T-helper 17 cell (primary cell): ENCODE data around the gene ACTL6B. TPM values are rescaled to one million over a fixed set of nuclear protein-coding genes. Genes with fewer than 3 reads are reported as not detected.

Experiments
- ATAC-seq: fragments of 150-1000 bp; cut with Tn5 transposase; 2 replicates; pipeline ENCODE4 v1.10.0; 2021; ENCODE audit warnings: mild to moderate bottlenecking, moderate library complexity
- DNase-seq, 3 donors: peaks; one replicate each; pipeline versions ENCODE4 v3.0.0 to v3.0.0-alpha.2; 2020 to 2021
- H3K9me3 ChIP-seq: one replicate; pipeline ENCODE4 v1.7.0; 2013; ENCODE audit warnings: low read length, mild to moderate bottlenecking; ENCODE audit not compliant: control insufficient read depth, poor library complexity, severe bottlenecking
- H3K27ac Mint-ChIP-seq: one replicate; pipeline ENCODE4 v1.8.0; 2022; ENCODE audit warnings: mild to moderate bottlenecking, moderate library complexity, mixed read lengths
- H3K27me3 Mint-ChIP-seq: one replicate; pipeline ENCODE4 v1.8.0; 2022; ENCODE audit warnings: mixed read lengths
- H3K36me3 Mint-ChIP-seq: one replicate; pipeline ENCODE4 v1.8.0; 2022; ENCODE audit warnings: low read depth, mixed read lengths
- H3K4me1 Mint-ChIP-seq: one replicate; pipeline ENCODE4 v1.8.0; 2022; ENCODE audit warnings: mild to moderate bottlenecking, mixed read lengths
- H3K4me3 Mint-ChIP-seq: one replicate; pipeline ENCODE4 v1.8.0; 2022; ENCODE audit warnings: mild to moderate bottlenecking, moderate library complexity, mixed read lengths
- total RNA-seq, 4 donors: library from RNA in 2 of 4; stranded (reverse) in 2 of 4; gene quantifications; one replicate each; pipeline ENCODE4 v1.2.3 and lab custom pipeline; 2022 to 2026

The ACTL6B gene
- total RNA-seq, 2 donors from 2014 or later: not detected

DNA sequence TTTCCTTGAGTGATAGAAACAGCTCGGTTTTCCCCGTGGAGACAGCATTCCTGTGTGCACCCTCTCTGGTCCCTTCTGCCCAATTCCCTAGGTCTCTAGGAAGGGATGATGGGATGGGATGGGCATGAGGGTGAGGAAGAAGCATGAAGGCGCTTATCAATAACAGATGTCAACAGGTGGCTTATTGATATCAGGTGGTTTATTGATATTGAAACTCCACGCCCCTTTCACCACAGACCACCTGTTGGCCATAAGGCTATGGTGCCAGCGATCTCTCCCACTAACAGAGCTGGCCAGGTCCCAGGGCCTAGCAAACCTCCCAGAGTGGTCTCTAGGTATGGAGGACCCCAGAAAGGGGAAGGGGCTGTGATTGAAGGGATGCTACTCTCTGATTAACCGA, 36.0 kb downstream of the ACTL6B start:
- H3K27ac Mint-ChIP-seq: no peak overlapping the region
- ATAC-seq: no peak
- no peaks in the 10 kb centered on the region for H3K27me3 Mint-ChIP-seq
- H3K36me3 Mint-ChIP-seq: peaks cover 6% of the 10 kb centered on the region
- H3K4me1 Mint-ChIP-seq: peaks cover 16% of the 10 kb centered on the region
- H3K4me3 Mint-ChIP-seq: no peak overlapping the region
- no peak for DNase-seq
- no peaks in the 10 kb centered on the region for H3K9me3 ChIP-seq

DNA sequence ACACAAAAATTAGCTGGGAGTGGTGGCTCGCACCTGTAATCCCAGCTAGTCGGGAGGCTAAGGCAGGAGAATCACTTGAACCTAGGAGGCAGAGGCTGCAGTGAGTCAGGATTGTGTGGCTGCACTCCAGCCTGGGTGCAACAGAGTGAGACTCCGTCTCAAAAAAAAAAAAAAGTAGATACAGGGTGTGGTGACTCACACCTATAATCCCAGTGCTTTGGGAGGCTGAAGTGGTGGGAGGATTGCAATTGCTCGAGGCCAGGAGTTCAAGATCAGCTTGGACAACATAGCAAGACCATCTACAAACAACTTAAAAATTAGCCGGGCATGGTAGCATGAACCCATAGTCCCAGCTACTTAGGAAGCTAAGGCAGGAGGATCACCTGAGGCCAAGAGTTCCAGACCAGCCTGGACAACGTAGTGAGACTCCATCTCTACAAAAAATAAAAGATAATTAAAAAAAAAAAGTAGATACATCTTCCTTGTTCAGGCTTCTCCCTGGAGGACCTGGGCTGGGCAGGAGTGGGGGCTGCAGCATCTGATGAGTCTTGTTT, 41.9 kb downstream of the ACTL6B start:
- no peaks in the 10 kb centered on the region for H3K9me3 ChIP-seq
- Mint-ChIP-seq H3K4me1 (peaks cover 20% of the 10 kb centered on the region), H3K36me3 (peaks cover 3% of the 10 kb centered on the region), H3K4me3 (no peak overlapping the region), H3K27me3 (no peaks in the 10 kb centered on the region), H3K27ac (peak overlapping the region; percentile 67)
- no peak for ATAC-seq
- DNase-seq: no peak

DNA sequence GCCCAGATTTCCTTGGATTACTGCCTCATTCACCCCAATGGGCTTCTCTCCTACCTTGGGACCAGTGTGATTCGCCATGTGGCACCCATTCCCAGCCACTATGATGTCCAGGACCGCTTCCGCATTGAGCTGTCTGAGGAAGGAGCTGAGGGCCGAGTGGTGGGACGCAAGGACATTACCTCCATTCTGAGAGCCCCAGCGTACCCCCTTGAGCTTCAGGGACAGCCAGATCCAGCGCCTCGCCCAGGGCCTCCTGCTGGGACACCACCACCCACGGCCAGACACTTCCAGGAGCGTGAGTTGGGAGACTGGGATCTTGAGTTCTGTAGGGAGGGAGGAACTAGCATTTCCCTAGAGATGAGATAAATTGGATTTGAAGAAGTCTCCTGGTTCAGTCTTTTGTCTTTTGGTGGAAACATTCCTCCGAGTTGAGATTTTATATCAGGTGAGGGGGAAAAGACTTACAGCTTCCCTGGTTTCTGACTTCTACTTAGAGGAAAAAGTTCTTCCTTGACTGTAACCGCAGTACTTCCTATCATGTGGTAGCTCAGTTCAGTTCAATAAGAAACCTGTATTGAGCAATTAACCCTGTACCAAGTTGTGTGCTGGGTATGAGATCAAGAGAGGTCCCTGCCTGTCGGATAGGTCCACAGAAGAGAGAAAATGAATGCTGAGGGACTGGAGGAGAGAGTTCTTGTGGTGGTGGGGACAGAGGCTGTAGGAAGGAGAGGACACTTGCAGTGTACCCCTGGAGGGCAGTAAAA, 42.7 kb downstream of the ACTL6B start:
- Mint-ChIP-seq H3K27ac (peak overlapping the region; percentile 97), H3K36me3 (peaks cover 3% of the 10 kb centered on the region), H3K4me3 (peak overlapping the region; percentile 97), H3K27me3 (no peaks in the 10 kb centered on the region), H3K4me1 (peaks cover 20% of the 10 kb centered on the region)
- no peak for ATAC-seq
- no peak for DNase-seq
- no peaks in the 10 kb centered on the region for H3K9me3 ChIP-seq

DNA sequence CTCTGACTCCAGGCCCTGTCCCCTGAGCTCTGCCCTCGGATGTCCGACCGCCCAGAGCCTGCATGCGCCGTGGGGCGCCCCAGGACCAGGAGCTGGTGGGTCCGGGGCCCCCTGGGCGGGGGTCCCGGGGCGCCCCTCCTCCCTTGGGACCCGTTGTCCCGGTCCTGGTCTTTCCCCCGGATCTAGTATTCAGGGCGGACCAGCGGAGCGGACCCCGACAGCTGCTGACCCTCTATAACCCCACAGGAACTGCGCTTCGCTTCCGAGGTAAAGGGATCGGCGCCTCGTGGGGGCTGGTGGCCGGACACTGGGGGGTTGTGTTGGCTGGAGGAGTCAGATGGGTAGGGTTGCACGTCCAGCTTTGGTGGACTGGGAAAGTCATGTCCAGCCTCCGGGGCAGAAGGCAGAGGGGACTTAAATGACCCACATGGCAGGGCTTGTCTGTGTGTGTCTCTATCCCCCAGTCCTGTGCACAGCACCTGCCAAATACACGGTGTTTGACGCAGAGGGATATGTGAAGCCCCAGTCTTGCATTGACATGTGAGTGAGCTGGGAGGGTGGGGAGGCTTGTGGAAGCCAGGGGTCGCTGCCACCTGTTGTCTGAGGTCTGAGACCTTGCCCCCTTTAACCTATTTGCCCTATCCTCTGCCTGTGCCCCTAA, 43.4 kb downstream of the ACTL6B start:
- ATAC-seq: no peak
- DNase-seq: no peak
- no peaks in the 10 kb centered on the region for H3K9me3 ChIP-seq
- peaks cover 3% of the 10 kb centered on the region for H3K36me3 Mint-ChIP-seq
- H3K27me3 Mint-ChIP-seq: no peaks in the 10 kb centered on the region
- H3K27ac Mint-ChIP-seq: peak overlapping the region; percentile 97
- H3K4me1 Mint-ChIP-seq: peaks cover 20% of the 10 kb centered on the region
- H3K4me3 Mint-ChIP-seq: peak overlapping the region; percentile 97

DNA sequence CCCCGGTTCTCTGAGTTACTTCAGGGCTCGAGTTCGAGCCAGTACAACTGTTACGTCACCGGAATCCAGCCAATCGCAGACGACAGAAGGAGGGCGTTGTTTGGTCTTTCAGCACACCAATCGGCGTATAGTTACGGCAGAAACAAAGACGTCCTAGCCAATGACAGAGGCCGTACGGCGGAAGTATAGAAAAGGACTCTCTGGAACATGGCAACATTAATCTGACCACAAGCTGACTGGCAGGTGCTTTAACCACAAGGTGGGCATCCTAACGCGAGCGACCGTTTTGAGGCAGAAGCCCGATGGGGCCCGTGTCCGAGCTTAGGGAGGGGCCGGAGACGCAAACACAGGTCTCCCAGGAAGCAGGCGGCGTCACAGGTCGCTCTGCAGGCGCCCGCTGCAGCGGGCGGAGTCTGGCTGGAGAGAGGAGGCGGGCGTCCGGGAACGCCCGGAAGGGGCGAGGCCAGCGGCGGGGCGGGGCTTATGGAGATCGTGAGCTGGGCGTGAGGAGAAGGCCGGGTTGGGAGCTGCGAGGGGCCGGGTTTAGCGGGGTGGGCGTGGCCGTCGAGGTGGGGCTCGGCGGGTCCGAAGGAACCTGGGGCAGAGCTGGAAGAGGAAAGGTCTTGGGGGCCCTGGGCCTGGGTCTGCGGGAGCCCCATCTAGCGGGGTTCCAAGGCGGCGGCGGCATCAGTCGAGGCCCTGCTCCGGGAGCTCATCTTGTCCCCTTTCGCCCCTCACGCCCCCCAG, 44.1 kb downstream of the ACTL6B start, which contains the start of gene MOSPD3:
MOSPD3 (plus strand) TSS at position 558 of the 747 bp plus-strand sequence. CDS start 252 bp downstream, outside the sequence.
- peaks cover 3% of the 10 kb centered on the region for H3K36me3 Mint-ChIP-seq
- ATAC-seq: peak; percentile 91
- peak; percentile 95 to 98 (median 97) for DNase-seq
- peak within 1 kb of the TSS; percentile 97 for H3K4me3 Mint-ChIP-seq
- peak within 1 kb of the TSS; percentile 97 for H3K27ac Mint-ChIP-seq
- H3K4me1 Mint-ChIP-seq: peaks cover 22% of the 10 kb centered on the region
- H3K27me3 Mint-ChIP-seq: no peaks in the 10 kb centered on the region
- H3K9me3 ChIP-seq: no peaks in the 10 kb centered on the region

DNA sequence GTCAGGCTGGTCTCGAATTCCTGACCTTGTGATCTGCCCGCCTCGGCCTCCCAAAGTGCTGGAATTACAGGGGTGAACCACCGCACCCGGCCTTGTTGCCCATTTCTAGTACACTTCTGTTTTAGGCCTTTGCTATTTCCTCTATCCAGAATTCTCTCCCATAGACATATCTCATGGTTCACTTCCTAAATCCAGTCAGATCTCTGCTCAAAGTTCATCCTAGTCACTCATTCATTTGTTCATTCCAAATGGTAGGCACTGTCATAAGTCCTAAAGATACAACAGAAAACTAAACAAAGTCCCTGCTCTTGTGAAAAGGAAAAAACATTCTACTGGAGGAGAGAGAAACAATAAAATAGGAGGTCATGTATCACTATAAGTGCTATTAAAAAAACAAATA, 46.3 kb downstream of the ACTL6B start:
- Mint-ChIP-seq H3K36me3 (peaks cover 3% of the 10 kb centered on the region), H3K27me3 (no peaks in the 10 kb centered on the region), H3K27ac (no peak overlapping the region), H3K4me1 (peaks cover 29% of the 10 kb centered on the region), H3K4me3 (no peak overlapping the region)
- no peaks in the 10 kb centered on the region for H3K9me3 ChIP-seq
- DNase-seq (no peak), ATAC-seq (no peak)

DNA sequence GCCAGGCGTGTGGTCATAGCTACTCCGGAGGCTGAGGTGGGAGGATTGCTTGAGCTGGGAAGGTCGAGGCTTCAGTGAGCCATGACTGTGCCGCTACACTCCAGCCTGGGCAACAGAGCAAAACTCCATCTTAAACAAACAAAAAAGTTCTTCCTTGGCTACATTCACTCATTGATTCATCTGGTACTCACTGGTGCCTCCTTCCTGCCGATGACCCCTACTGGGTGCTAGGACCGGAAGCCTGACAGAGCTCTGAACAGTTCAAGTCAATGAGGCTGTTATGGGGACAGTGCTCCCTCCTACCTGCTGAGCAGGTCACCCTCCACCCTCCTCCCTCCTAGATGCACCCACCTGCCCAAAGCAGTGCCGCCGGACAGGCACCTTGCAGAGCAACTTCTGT, 49.1 kb downstream of the ACTL6B start:
- H3K9me3 ChIP-seq: no peaks in the 10 kb centered on the region
- ATAC-seq: no peak
- no peak for DNase-seq
- H3K4me3 Mint-ChIP-seq: no peak overlapping the region
- no peak overlapping the region for H3K27ac Mint-ChIP-seq
- no peaks in the 10 kb centered on the region for H3K36me3 Mint-ChIP-seq
- H3K4me1 Mint-ChIP-seq: peaks cover 27% of the 10 kb centered on the region
- no peaks in the 10 kb centered on the region for H3K27me3 Mint-ChIP-seq

DNA sequence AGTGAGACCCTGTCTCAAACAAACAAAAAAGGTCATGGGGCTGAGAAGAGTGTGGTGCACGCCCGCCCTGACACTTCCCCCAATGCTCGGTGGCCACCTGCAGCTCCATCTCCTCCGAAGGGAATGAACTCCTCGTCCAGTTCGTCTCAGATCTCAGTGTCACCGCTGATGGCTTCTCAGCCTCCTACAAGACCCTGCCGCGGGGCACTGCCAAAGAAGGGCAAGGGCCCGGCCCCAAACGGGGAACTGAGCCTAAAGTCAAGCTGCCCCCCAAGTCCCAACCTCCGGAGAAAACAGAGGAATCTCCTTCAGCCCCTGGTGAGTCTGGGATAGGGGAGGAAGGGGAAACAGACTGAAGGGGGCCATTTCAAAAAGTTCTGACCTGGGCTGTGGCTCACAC, 49.9 kb downstream of the ACTL6B start:
- Mint-ChIP-seq H3K27ac (no peak overlapping the region), H3K27me3 (no peaks in the 10 kb centered on the region), H3K36me3 (no peaks in the 10 kb centered on the region), H3K4me1 (peaks cover 25% of the 10 kb centered on the region), H3K4me3 (no peak overlapping the region)
- DNase-seq (no peak), ATAC-seq (no peak)
- no peaks in the 10 kb centered on the region for H3K9me3 ChIP-seq

DNA sequence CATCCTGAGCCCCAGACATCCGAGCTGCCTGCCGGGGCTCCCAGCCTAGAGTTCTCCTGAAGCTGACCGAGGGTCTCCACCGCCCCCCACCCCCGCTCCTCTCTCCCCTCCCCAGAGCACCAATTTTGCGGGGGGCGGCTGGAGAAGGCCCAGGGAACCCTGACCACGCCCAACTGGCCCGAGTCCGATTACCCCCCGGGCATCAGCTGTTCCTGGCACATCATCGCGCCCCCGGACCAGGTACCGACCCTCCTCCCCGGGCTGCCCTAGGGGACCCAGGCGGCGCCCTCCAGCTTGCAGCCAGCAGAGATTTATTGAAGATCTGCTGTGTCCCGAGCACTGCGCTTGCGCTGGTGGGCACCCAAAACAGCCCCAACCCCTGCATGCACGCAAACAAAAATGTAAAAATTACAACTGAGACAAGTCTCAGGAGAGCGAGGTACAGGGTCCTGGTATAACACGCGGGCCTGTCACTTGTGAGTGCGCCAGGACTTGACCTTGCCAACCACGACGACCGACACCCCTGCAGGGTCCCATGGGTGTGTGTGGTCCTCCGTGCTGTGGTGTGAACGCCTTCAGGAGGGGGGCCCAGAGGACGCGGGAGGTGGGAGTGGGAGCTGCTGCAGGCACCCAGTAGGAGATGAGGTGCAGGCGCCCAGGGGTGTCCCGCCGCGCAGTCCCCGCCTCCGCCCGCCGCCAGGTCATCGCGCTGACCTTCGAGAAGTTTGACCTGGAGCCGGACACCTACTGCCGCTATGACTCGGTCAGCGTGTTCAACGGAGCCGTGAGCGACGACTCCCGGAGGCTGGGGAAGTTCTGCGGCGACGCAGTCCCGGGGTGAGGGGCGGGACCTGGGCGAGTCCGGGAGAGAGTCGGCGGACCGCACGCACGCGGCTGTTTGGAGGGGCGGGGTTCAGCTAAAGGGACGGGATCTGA, 51.0 kb downstream of the ACTL6B start:
- H3K4me3 Mint-ChIP-seq: peak overlapping the region; percentile 90
- DNase-seq: peak in 2 of 3 donors; percentile 38 to 39
- ATAC-seq: peak; percentile 39

DNA sequence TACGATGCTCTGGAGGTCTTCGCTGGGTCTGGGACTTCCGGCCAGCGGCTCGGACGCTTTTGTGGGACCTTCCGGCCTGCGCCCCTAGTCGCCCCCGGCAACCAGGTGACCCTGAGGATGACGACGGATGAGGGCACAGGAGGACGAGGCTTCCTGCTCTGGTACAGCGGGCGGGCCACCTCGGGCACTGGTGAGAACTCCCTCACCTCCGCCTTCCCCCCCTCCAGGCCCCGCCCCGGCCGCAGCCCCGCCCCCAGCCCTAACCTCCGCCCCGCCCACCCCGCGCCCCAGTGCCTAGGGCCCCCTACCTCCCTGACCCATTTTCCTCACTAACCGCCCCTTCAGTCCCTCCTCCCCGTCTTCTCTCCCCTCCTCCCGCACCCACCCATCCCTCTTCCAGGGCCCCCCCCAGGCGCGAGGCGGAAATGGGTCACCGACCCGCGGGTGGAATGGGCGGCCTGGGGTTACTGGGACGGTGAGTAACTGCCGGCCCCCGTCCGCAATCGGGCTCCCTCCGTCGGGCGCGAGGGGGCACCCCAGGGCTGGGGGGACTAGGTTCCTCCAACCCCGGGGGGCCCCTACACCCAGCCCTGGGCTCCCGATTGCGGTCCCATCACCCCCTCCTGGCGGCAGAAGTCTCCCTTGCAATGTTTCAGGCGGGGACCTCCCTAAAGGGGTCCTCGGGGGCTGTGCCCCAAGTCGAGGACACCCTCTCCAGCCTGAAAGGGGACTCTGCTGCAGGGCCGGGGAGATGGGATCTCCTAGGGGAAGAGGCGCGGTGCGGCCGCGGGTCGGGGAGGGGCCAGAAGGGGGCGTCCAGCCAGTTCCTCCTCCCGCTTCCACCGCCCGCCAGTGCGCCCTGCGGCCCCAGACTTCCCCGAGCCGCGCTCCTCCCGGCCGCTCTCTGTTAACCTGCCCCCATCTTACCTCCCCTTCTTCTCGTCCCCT, 51.9 kb downstream of the ACTL6B start:
- H3K4me3 Mint-ChIP-seq: peak overlapping the region; percentile 90
- no peaks in the 10 kb centered on the region for H3K9me3 ChIP-seq
- H3K27ac Mint-ChIP-seq: no peak overlapping the region
- ATAC-seq (peak; percentile 75), DNase-seq (peak; percentile 51 to 78 (median 76))
- no peaks in the 10 kb centered on the region for H3K27me3 Mint-ChIP-seq
- no peaks in the 10 kb centered on the region for H3K36me3 Mint-ChIP-seq
- peaks cover 20% of the 10 kb centered on the region for H3K4me1 Mint-ChIP-seq

More for the DNA sequence above, 51.0 kb downstream of the ACTL6B start:
- no peaks in the 10 kb centered on the region for H3K27me3 Mint-ChIP-seq
- peaks cover 23% of the 10 kb centered on the region for H3K4me1 Mint-ChIP-seq
- no peaks in the 10 kb centered on the region for H3K9me3 ChIP-seq
- peak overlapping the region; percentile 4 for H3K27ac Mint-ChIP-seq
- H3K36me3 Mint-ChIP-seq: no peaks in the 10 kb centered on the region

DNA sequence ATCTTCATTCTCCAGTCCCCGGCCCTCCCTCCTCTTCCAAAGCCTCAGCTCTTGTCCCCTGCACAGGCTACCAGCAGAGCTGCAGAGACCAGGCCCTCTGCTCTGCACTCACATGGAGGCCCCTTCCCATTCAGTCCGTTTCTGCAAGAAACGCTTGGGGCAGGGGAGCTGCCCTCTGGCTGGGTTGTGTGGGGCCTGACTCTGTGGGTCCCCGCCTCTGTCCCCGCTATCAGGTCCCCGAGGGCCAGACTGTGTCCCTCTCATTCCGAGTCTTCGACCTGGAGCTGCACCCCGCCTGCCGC, 52.6 kb downstream of the ACTL6B start:
- ATAC-seq: peak; percentile 16
- peaks cover 20% of the 10 kb centered on the region for H3K4me1 Mint-ChIP-seq
- no peaks in the 10 kb centered on the region for H3K36me3 Mint-ChIP-seq

More for the DNA sequence above, 52.6 kb downstream of the ACTL6B start:
- H3K9me3 ChIP-seq: no peaks in the 10 kb centered on the region
- no peak for DNase-seq
- Mint-ChIP-seq H3K27ac (no peak overlapping the region), H3K4me3 (peak overlapping the region; percentile 90), H3K27me3 (no peaks in the 10 kb centered on the region)
